NCI-H748 treated with DMSO at 0.1 percent for 48 hours (cell line): ENCODE results near the gene PERM1.
"Not testable (repeated sequence)": the region's sequence is repeated elsewhere in the genome, so short reads cannot be mapped to it uniquely, and the experiment has no call there.

Experiments used
- DNase-seq: peaks from one replicate; lab custom pipeline; 2025; lab: John Stamatoyannopoulos, UW

PERM1 gene

DNA sequence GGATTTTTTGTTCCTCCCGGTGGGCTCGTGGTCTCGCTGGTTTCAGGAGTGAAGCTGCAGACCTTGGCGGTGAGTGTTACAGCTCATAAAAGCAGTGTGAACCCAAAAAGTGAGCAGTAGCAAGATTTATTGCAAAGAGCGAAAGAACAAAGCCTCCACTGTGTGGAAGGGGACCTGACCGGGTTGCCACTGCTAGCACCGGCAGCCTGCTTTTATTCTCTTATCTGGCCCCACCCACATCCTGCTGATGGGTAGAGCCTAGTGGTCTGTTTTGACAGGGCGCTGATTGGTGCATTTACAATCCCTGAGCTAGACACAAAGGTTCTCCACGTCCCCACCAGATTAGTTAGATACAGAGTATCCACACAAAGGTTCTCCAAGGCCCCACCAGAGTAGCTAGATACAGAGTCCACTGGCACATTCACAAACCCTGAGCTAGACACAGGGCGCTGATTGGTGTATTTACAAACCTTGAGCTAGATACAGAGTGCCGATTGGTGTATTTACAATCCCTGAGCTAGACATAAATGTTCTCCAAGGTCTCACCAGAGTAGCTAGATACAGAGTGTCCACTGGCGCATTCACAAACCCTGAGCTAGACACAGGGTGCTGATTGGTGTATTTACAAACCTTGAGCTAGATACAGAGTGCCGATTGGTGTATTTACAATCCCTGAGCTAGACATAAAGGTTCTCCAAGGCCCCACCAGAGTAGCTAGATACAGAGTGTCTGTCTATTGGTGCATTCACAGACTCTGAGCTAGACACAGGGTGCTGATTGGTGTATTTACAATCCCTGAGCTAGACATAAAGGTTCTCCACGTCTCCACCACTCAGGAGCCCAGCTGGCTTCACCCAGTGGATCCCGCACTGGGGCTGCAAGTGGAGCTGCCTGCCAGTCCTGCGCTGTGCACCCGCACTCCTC, 35.8 kb upstream of the PERM1 start:
- DNase-seq = not testable (repeated sequence)

GRCh38 chr1:1014799-1015681, 33.1 kb upstream of the PERM1 start:
- no peak for DNase-seq

DNA sequence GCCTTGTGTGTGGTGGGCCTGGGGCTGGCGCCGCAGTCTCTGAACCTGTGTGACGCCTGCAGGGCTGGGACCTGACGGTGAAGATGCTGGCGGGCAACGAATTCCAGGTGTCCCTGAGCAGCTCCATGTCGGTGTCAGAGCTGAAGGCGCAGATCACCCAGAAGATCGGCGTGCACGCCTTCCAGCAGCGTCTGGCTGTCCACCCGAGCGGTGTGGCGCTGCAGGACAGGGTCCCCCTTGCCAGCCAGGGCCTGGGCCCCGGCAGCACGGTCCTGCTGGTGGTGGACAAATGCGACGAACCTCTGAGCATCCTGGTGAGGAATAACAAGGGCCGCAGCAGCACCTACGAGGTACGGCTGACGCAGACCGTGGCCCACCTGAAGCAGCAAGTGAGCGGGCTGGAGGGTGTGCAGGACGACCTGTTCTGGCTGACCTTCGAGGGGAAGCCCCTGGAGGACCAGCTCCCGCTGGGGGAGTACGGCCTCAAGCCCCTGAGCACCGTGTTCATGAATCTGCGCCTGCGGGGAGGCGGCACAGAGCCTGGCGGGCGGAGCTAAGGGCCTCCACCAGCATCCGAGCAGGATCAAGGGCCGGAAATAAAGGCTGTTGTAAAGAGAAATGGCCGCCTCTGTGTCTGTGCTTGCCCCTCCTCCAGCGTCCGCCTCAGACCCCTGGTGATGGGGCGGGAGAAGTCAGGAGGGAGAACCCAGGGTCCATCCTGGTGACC, 32.2 kb upstream of the PERM1 start:
- no peak for DNase-seq

DNA sequence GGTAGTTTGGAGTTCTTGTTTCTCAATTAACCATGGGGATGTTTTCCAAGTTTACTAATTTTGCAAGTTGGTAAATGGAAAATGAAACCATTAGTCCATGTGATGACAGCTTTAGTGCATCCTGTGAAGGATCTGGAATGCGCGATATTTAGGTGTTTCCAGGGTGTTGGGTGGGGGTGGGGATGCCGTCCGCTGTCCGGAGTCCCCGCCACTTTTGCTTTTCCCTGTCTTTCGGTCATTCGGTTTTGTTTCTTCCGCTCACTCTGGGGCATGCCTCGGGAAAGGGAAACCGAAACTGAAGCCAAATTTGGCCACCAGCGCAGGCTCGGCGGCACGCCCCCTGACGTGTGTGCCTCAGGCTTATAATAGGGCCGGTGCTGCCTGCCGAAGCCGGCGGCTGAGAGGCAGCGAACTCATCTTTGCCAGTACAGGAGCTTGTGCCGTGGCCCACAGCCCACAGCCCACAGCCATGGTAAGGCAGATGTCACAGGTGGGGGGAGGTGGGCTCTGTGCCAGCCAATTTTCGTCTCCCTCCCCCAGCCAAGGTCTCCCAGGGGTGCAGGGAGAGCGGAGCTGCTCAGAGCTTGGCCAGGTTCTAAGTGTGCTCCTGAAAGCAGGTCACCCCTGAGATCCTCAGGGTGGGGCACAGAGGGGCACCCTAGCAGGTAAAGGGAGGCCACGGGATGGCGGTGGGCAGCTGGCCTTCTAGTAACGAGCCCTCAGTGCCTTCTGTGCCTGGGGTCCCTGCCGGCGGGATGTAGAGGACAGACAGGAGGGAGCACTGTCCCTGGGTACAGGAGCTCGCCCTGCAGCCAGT, 31.4 kb upstream of the PERM1 start, which contains the start of gene ISG15:
TSS of gene ISG15 (plus strand) at position 393 of the 817 bp plus-strand sequence. CDS start at position 470, 77 bp downstream.
- peak; percentile 35 for DNase-seq

DNA sequence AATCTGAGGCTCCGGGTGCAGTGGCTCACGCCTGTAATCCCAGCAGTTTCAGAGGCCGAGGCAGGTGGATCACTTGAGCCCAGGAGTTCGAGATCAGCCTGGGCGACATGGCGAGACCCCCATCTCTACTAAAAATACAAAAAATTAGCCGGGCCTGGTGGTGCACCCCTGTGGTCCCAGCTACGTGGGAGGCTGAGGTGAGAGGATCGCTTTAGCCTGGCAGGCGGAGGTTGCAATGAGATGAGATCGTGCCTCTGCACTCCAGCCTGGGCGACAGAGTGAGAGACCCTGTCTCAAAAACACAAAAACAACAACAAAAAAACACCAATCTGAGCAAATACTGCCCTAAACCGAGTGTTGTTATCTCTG, 30.8 kb upstream of the PERM1 start:
- DNase-seq = not testable (repeated sequence)

DNA sequence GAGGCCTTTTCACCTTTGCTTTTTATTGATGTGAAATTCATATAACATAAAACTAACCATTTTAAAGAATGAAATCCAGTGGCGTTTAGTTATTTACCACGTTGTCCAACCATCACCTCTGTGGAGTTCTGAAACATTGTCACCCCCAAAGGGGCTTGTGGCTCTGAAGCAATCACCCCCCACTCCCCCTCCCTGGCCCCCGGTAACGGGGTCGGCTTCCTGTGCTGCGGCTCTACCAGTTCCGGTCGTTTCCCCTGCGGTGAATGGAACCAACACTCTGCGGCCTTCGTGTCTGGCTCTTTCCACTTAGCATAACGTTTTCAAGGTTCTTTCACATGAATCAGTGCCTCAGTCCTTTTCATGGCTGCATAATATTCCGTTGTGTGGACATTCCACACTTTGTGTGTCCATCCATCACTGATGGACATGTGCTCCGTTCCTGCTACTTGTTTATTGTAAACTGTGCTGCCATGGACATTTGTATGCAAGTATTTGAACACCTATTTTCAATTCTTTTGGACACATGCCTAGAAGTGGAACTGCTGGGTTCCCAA, 29.6 kb upstream of the PERM1 start:
- DNase-seq = no peak

GRCh38 chr1:1010131-1010530, 28.2 kb upstream of the PERM1 start:
- DNase-seq = not testable (repeated sequence)

GRCh38 chr1:1006305-1007159, 24.6 kb upstream of the PERM1 start:
- DNase-seq = no peak

- no peak for DNase-seq
Measured at GRCh38 chr1:1005774-1006304, 23.9 kb upstream of the PERM1 start.

DNA sequence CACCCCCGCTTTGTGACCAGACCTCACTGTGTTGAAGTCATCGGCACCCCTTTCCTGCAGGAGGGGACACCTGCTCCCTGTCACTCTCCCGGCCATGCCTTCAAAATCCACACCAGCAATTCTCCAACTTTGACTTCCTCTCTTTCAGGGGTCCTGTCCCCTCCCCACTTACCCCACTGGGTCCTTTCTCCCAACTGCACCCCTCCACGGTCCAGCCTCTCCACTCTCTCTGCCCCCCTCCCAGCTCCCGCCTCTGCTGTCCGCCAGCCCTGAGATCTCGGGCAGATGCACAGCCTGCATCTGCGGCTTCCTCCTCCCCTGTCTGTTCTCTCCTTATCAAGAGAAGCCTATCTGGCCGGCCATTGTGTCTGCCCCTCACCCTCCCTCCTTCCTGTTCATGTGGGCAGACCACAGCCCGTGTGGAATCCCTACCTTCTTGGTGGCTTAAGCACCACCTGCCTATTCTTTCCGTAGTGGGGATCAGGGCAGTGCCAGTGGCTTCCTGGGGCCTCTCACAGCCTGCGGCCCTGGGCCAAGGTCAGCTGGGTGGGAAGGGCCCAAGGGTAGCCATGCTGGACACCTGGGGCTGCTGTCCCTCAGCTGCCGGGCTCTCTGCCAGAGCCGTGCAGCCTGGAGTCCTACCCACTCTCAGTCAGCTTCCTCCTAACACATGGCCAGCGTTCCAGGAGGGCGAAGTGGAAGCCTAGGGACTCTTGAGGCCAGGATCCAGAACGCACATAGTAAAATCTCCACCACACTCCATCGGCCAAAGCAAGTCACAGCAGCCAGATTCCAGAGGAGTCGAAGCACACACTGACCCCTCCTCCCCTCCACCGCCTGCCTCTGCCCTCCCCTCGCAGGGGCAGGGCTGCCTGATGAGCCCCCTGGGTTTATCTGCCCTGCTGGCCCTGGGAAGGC, 23.1 kb upstream of the PERM1 start:
- DNase-seq = no peak

DNA sequence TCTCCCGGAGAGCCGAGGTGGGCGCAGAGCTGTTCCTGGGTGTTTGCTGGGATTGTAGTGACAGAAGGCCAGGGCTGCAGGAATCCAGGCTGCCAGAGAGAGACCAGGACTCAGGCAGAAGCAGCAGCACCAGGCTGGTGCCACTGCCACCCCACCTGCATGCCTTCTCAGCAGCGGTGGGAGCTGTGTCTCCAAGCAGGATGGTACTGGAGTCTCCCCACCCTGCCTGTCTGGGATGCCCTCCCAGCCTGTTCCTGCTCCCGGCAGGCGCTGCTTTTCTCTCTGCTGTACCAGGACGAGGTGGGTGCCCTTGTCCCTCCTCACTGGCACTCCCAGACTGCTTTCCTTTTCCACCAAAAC, 22.5 kb upstream of the PERM1 start:
- no peak for DNase-seq

DNA sequence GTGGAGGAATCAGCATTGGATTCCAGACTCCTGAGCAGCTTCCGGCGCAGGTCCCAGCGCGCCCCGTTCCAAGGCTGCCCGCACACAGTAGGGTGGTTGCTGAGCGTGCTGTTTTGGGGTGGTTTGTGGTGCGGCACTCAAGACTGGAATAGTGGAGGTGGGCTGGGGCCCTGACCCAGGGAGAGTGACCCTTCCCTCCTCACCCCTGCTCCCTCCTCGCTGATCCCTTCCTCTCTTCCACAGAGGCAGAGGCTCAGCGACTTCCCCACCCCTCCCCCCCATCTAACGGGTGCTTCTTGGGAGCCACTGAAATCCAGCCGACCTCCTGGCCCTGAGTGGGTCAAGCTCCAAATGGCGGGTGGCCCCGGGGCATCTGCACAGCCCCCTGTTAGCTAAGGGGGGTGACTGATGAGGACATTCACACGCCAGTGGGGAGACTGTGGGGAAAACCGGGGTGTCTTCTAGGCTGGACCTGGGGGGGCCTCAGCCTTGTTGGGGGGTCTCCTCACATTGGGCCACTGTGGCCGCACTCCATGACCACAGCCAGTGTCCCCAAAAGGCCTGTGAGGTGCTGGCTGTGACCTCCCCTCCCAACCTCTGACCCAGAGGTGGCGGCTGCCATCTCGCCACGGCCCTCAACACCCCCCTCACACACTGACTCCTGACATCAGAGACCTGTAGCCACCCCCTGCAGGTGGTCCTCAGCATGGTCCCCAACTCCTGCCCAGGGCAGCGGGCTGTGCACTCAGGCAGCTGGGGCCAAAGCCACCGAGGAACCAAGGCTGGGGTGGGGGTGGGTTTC, 21.9 kb upstream of the PERM1 start:
- DNase-seq = no peak

GRCh38 chr1:1001057-1001783, 19.3 kb upstream of the PERM1 start:
- no peak for DNase-seq

DNA sequence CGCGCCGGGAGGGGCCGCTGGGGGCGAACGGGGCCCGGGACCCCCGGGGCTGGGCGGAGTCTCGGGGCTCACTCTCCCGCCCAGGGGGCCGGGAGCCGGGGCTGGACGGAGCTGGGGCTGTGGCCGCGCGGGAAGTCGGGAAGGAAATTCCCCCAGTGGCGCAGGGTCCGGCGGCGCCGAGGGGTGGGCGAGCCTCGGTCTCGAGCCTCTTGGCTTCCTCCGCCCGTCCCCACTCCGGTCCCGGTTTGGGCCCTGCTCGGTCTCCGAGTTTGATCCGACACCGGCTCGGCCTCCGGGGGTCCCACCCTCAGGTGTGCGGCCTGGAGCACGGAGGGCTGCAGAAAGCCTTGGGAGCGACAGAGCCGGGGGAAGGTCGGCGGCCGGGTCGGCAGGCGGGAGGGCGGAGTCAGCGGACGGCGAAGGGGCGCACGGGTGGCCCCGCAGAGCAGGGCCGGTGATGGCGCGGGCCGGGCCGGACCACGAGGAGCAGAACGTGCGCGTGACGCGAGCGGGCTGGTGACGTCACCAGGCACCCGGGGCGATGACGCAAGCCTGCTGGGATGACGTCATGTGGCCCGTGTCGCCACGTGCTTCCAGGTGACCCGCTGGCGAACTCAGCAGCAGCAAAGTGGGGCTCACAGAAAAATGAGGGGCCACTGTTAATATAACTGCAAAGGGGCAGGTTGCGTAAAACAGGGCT, 18.6 kb upstream of the PERM1 start:
- DNase-seq = no peak

- peak; percentile 61 for DNase-seq
Measured at GRCh38 chr1:999725-1000356, 17.9 kb upstream of the PERM1 start, which contains the start of gene HES4. TSS of gene HES4 (minus strand) at chr1:1000097. CDS start at chr1:999973, 124 bp downstream.
